ENCODE measurements around the gene SLMAP. TPM values are rescaled to one million over a fixed set of nuclear protein-coding genes. Genes with fewer than 3 reads are reported as not detected.

The SLMAP gene
- total RNA-seq, 1 experiment from 2014 or later, result 79.5 TPM

GRCh38 chr3:57772251-57772650 lies 16.1 kb downstream of the SLMAP start:
- Mint-ChIP-seq H3K27ac (peak overlapping the region; percentile 37; the same call in 1 of the 2 replicates), H3K27me3 (ENCODE audit: low read depth) (no peaks in the 10 kb centered on the region), H3K9me3 (no peaks in the 10 kb centered on the region), H3K4me1 (peaks cover 16% of the 10 kb centered on the region), H3K36me3 (no peaks in the 10 kb centered on the region), H3K4me3 (no peak overlapping the region)
- ATAC-seq (no peak), DNase-seq (ENCODE audit: low spot score) (no peak)
- TF ChIP-seq, protein P1, sequence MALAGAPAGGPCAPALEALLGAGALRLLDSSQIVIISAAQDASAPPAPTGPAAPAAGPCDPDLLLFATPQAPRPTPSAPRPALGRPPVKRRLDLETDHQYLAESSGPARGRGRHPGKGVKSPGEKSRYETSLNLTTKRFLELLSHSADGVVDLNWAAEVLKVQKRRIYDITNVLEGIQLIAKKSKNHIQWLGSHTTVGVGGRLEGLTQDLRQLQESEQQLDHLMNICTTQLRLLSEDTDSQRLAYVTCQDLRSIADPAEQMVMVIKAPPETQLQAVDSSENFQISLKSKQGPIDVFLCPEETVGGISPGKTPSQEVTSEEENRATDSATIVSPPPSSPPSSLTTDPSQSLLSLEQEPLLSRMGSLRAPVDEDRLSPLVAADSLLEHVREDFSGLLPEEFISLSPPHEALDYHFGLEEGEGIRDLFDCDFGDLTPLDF (CRISPR knock-in tag; IDR thresholded peaks at IDR 0.05), result no peak
- no peak for TF ChIP-seq GRHL2 (CRISPR knock-in tag; IDR thresholded peaks at IDR 0.05; ENCODE audit: insufficient replicate concordance, severe bottlenecking)
- no peak for TF ChIP-seq NFE2L1 (CRISPR knock-in tag; IDR thresholded peaks at IDR 0.05)
- TF ChIP-seq FOXJ3 (CRISPR knock-in tag; IDR thresholded peaks at IDR 0.05; ENCODE audit: borderline replicate concordance), result no peak
- no peak for TF ChIP-seq TP53 (CRISPR knock-in tag; IDR thresholded peaks at IDR 0.05)
- TF ChIP-seq GTF2I (CRISPR knock-in tag; conservative IDR thresholded peaks at IDR 0.05), result no peak
- TF ChIP-seq SOX15 (CRISPR knock-in tag; IDR thresholded peaks at IDR 0.05), result no peak
- no peak for TF ChIP-seq AFF4 (CRISPR knock-in tag; IDR thresholded peaks at IDR 0.05; ENCODE audit: borderline replicate concordance)
- TF ChIP-seq ZNF138 (CRISPR knock-in tag; conservative IDR thresholded peaks at IDR 0.05), result no peak
- no peak for TF ChIP-seq SMAD4 (CRISPR knock-in tag; IDR thresholded peaks at IDR 0.05)
- TF ChIP-seq ZBTB21 (CRISPR knock-in tag; IDR thresholded peaks at IDR 0.05; ENCODE audit: borderline replicate concordance), result no peak
- TF ChIP-seq STAT6 (CRISPR knock-in tag; conservative IDR thresholded peaks at IDR 0.05; ENCODE audit: low read depth), result no peak
- TF ChIP-seq, protein P2, sequence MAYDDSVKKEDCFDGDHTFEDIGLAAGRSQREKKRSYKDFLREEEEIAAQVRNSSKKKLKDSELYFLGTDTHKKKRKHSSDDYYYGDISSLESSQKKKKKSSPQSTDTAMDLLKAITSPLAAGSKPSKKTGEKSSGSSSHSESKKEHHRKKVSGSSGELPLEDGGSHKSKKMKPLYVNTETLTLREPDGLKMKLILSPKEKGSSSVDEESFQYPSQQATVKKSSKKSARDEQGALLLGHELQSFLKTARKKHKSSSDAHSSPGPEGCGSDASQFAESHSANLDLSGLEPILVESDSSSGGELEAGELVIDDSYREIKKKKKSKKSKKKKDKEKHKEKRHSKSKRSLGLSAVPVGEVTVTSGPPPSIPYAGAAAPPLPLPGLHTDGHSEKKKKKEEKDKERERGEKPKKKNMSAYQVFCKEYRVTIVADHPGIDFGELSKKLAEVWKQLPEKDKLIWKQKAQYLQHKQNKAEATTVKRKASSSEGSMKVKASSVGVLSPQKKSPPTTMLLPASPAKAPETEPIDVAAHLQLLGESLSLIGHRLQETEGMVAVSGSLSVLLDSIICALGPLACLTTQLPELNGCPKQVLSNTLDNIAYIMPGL (CRISPR knock-in tag; IDR thresholded peaks at IDR 0.05), result no peak
- TF ChIP-seq E2F5 (CRISPR knock-in tag; IDR thresholded peaks at IDR 0.05), result no peak
- TF ChIP-seq ZNF263 (CRISPR knock-in tag; IDR thresholded peaks at IDR 0.05; ENCODE audit: low read depth), result no peak
- no peak for TF ChIP-seq SMAD3 (CRISPR knock-in tag; IDR thresholded peaks at IDR 0.05; ENCODE audit: borderline replicate concordance)
- no peak for TF ChIP-seq ERG (CRISPR knock-in tag; IDR thresholded peaks at IDR 0.05)
- ChIA-PET POLR2A (interaction anchor here (0.5 kb wide), 1 partner anchor 10 kb away, joined by 3 read pairs; no protein-coding TSS in a partner anchor), CTCF (interaction anchor here (1.1 kb wide), 1 partner anchor 9 kb away, joined by 5 read pairs; no protein-coding TSS in a partner anchor)

Data from WTC11 (cell line).